Mucosa of rectum (tissue), 2 donors: ENCODE results near the gene ATP6V0D1.
"Not testable (repeated sequence)": the region's sequence is repeated elsewhere in the genome, so short reads cannot be mapped to it uniquely, and the experiment has no call there.

Experiments
- H3K27ac ChIP-seq, 2 donors: one replicate each; pipeline ENCODE4 v1.7.0; 2013; ENCODE audit warnings: inconsistent platforms in 2 of 2, low read depth in 2 of 2, low read length in 2 of 2
- H3K27me3 ChIP-seq, 2 donors: one replicate each; pipeline ENCODE4 v1.7.0; 2013; ENCODE audit warnings: low read length in 2 of 2; ENCODE audit not compliant: control insufficient read depth in 2 of 2, insufficient read depth in 2 of 2
- H3K36me3 ChIP-seq, 2 donors: one replicate each; pipeline ENCODE4 v1.7.0; 2013; ENCODE audit warnings: low read length in 2 of 2; ENCODE audit not compliant: control insufficient read depth in 2 of 2, insufficient read depth in 2 of 2
- H3K4me1 ChIP-seq, 2 donors: one replicate each; pipeline ENCODE4 v1.7.0; 2013; ENCODE audit warnings: low read length in 2 of 2, mild to moderate bottlenecking in 1 of 2; ENCODE audit not compliant: control insufficient read depth in 2 of 2, insufficient read depth in 2 of 2
- H3K4me3 ChIP-seq, 2 donors: one replicate each; pipeline ENCODE4 v1.7.0; 2013; ENCODE audit warnings: low read length in 2 of 2
- H3K9ac ChIP-seq, 2 donors: one replicate each; pipeline ENCODE4 v1.7.0; 2013; ENCODE audit warnings: low read length in 2 of 2, low read depth in 1 of 2, mild to moderate bottlenecking in 1 of 2
- H3K9me3 ChIP-seq, 2 donors: one replicate each; pipeline ENCODE4 v1.7.0; 2013; ENCODE audit warnings: low read length in 2 of 2; ENCODE audit not compliant: control insufficient read depth in 2 of 2
- donor health status: healthy.
- donor health status: Normal muscosa, but diverticular disease.

The ATP6V0D1 gene

DNA sequence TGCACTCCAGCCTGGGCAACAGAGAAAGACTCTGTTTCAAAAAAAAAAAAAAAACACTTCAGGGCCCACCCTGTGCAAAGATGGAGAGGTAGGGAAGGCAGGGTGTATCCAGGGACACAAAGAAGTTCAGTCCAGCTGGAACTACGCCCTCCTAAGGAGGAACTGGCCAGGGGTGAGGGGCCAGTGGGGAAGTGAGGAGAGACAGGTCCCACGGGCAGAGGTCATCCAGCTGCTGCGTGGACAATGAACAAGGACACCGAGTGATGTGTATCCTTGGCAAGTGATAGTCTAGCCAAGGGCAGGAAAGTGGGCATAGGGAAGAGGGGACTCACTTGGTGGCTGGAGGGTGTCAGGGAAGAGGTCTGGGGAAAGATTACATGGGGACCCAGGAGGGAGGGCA lies 38.3 kb upstream of the ATP6V0D1 start:
- peak overlapping the region in 1 of 2 donors; percentile 74 for H3K27ac ChIP-seq
- peaks cover 0 to 10% of the 10 kb centered on the region in 2 donors for H3K4me1 ChIP-seq
- H3K4me3 ChIP-seq, result no peak overlapping the region
- H3K27me3 ChIP-seq, result no peaks in the 10 kb centered on the region
- peak overlapping the region in 1 of 2 donors; percentile 47 for H3K9ac ChIP-seq
- no peaks in the 10 kb centered on the region for H3K9me3 ChIP-seq
- no peaks in the 10 kb centered on the region for H3K36me3 ChIP-seq

DNA sequence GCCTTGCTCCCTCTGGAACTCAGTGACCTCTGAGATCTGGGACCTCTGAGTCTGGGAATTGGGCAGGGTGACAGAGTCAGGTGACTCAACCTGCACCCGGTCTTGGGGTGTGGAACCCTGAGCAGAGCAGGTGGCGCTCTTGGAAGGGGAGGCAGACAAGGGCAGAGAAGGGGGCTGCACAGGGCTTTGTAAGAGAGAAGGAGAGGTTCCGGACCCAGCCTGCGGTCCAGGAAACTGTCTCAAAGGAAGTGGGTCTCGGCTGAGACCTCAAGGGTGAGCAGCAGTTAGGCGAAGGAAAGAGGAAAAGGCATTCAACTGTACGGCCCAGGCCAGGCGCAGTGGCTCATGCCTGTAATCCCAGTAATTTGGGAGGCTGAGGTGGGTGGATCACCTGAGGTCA lies 37.7 kb upstream of the ATP6V0D1 start:
- H3K9me3 ChIP-seq, result no peaks in the 10 kb centered on the region
- peaks cover 0 to 10% of the 10 kb centered on the region in 2 donors for H3K4me1 ChIP-seq
- no peaks in the 10 kb centered on the region for H3K36me3 ChIP-seq
- H3K27ac ChIP-seq, result peak overlapping the region; percentile 25 to 74
- peak overlapping the region in 1 of 2 donors; percentile 37 for H3K4me3 ChIP-seq
- no peaks in the 10 kb centered on the region for H3K27me3 ChIP-seq
- peak overlapping the region in 1 of 2 donors; percentile 47 for H3K9ac ChIP-seq

DNA sequence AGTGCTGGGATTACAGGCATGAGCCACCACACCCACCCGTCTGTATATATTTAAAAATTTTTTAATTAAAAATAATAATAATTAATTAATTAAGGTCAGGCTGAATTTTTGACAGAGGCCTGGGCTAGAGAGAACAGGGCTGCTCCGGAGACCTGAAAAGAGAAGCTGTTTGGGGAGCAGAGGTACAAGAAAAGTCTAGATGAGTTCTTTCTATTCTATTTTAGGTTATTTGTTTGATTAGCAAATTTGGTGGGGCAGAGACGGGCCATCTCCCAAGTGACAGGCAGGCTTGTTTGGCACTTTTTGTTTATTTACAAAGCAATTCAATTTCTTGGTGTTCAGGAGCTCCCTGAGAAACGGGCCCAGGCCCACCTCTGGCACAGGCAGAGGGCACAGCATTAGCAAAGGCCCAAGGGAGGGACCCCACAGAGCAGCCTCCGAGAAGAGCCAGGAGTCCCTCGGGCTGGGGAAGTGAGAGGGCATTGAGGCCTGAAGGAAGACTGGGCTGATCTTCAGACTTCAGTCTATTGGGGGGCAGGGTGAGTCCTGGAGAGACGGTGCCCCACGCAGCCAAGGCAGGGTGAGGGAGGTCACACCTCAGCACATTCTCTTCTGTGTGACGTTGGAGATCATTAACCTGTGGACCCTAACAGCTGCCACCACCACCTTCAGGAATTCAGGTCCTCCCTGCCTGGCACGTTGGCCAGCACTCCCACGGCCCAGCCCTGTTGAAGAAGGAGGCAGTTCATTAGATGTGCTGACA lies 36.9 kb upstream of the ATP6V0D1 start:
- peaks cover 0 to 10% of the 10 kb centered on the region in 2 donors for H3K4me1 ChIP-seq
- H3K36me3 ChIP-seq, result no peaks in the 10 kb centered on the region
- no peak overlapping the region for H3K4me3 ChIP-seq
- H3K27me3 ChIP-seq, result no peaks in the 10 kb centered on the region
- H3K9ac ChIP-seq, result peak overlapping the region in 1 of 2 donors; percentile 5
- peak overlapping the region; percentile 25 to 74 for H3K27ac ChIP-seq
- H3K9me3 ChIP-seq, result no peaks in the 10 kb centered on the region

DNA sequence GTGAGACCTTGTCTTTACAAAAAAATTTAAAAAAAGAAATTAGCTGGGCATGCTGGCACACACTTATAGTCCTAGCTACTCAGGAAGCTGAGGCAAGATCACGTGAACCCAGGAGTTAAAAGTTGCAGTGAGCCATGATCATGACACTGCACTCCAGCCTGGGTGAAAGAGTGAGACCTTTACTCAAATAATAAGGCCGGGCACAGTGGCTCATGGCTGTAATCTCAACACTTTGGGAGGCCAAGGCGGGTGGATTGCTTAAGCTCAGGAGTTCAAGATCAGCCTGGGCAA lies 36.1 kb upstream of the ATP6V0D1 start:
- peaks cover 0 to 10% of the 10 kb centered on the region in 2 donors for H3K4me1 ChIP-seq
- no peak overlapping the region for H3K4me3 ChIP-seq
- H3K9me3 ChIP-seq, result no peaks in the 10 kb centered on the region
- no peaks in the 10 kb centered on the region for H3K27me3 ChIP-seq
- H3K9ac ChIP-seq, result no peak overlapping the region
- H3K27ac ChIP-seq, result peak overlapping the region in 1 of 2 donors; percentile 10
- no peaks in the 10 kb centered on the region for H3K36me3 ChIP-seq

DNA sequence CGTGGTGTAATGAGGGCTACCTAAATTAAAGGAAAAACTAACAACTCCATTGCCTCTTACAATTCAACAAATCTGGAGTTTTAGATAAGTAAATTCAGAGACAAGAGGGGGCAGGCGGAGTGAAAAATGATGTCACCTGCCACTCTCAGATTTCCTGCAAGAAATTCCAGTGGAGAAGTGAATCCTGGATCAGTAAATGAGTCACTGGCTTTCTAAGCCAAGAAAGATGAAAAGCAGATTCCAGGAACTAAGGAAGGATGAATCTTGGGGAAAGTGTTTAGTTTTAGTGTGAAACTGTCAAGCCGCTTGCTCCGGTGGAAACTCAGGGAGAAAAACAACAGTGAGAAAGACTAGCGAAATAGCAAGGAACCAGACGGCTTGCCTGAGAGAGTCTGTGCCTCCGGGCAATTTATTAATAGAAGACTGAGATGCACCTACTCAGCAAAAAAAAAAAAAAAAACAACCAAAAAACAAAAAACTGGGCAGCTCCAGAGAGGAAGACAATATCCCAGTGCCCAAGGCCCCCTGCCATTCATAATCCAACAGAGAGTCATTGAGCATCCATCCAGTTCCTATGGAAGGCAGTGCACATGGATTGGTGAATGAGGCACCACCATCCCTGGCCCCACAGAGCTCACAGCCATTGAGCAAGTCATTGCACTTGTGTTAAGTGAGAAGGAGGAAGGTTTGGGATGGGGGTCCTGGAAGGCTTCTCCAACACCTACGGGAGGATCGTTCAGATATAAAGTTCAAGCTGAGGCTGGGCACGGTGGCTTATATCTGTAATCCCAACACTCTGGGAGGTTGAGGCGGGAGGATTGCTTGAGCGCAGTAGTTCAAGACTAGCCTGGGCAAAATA lies 35.6 kb upstream of the ATP6V0D1 start:
- no peaks in the 10 kb centered on the region for H3K9me3 ChIP-seq
- peak overlapping the region in 1 of 2 donors; percentile 10 for H3K27ac ChIP-seq
- H3K36me3 ChIP-seq, result no peaks in the 10 kb centered on the region
- no peaks in the 10 kb centered on the region for H3K27me3 ChIP-seq
- no peak overlapping the region for H3K4me3 ChIP-seq
- H3K4me1 ChIP-seq, result peaks cover 0 to 10% of the 10 kb centered on the region in 2 donors
- no peak overlapping the region for H3K9ac ChIP-seq

DNA sequence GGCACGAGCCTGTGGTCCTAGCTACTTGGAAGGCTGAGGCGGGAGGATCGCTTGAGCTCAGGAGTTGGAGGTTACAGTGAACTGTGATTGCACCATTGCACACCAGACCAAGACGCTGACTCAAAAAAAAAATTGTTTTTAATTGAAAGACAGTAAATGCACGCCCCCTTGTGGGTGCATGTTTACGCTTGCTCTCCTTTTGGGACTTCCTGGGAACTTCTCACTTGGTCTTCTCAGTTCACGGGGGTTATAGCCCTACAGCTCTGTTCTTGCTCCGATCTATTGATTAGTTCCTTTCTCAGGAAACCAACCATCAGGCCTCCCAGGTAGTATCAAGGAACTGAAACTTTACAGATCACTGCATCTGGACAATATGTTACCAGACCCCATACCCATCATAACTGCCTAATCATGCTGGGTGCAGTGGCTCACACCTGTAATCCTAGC lies 33.4 kb upstream of the ATP6V0D1 start:
- Histone ChIP-seq H3K9ac (no peak overlapping the region), H3K9me3 (no peaks in the 10 kb centered on the region), H3K27ac (no peak overlapping the region), H3K36me3 (no peaks in the 10 kb centered on the region), H3K4me3 (no peak overlapping the region), H3K27me3 (no peaks in the 10 kb centered on the region), H3K4me1 (peaks cover 0 to 2% of the 10 kb centered on the region in 2 donors)

DNA sequence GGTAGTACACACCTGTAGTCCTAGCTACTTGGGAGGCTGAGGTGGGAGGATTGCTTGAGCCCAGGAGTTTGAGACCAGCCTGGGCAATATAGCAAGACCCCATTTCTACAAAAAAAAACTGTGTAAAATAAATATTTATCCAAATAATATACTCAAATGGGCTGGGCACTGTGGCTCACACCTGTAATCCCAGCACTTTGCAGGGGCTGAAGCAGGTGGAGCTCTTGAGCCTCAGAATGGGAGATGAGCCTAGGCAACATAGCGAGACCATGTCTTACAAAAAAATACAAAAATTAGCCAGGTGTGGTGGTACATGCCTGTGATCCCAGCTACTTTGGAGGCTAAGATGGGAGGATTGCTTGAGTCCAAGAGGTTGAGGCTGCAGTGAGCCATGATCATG lies 32.9 kb upstream of the ATP6V0D1 start:
- not testable (repeated sequence) for H3K9me3 ChIP-seq, H3K36me3 ChIP-seq, H3K27me3 ChIP-seq, H3K27ac ChIP-seq, H3K9ac ChIP-seq, H3K4me3 ChIP-seq, H3K4me1 ChIP-seq

DNA sequence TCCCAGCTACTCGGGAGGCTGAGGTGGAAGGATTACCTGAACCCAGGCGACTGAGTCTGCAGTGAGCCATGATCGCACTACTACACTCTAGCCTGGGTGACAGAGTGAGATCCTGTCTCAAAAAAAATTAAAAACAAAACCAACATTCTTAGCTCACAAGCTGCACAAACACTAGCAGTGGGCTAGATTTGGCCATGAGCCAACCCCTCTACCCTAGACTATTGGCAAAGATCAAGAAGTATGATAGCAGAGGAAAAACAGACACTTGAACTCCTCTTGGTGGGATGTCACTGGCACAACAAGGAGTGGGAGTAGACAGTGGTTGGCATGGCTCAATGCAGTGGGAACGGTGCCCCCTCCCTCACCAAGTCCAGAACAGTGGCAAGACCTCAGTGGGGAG lies 28.1 kb upstream of the ATP6V0D1 start:
- H3K4me1 ChIP-seq, result peaks cover 2 to 4% of the 10 kb centered on the region in 2 donors

DNA sequence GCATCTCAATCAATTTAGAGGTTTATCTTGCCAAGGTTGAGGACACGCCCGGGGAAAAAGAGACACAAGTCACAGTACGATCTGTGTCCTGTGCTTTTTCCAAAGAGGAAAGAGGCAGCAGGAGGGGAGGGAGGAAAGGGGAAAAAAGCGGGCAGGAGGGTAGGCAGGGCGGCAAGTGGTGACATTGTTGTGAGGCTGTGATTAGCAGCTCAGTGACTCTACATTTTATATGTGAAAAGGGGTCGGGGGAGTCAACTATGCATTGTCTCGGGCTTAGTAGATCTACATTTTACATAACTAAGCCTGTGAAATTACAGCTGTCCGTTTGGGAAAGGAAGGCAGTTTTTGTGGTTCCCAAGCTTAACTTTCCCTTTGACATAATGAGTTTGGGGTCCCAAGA lies 25.5 kb upstream of the ATP6V0D1 start:
- Histone ChIP-seq H3K4me3 (no peak overlapping the region), H3K4me1 (peaks cover 2 to 4% of the 10 kb centered on the region in 2 donors), H3K9me3 (no peaks in the 10 kb centered on the region), H3K27me3 (no peaks in the 10 kb centered on the region), H3K36me3 (no peaks in the 10 kb centered on the region), H3K9ac (peak overlapping the region in 1 of 2 donors; percentile 14), H3K27ac (no peak overlapping the region)

More for the DNA sequence above, 28.1 kb upstream of the ATP6V0D1 start:
- no peak overlapping the region for H3K4me3 ChIP-seq
- no peak overlapping the region for H3K27ac ChIP-seq
- H3K27me3 ChIP-seq, result no peaks in the 10 kb centered on the region
- H3K36me3 ChIP-seq, result no peaks in the 10 kb centered on the region
- no peaks in the 10 kb centered on the region for H3K9me3 ChIP-seq
- no peak overlapping the region for H3K9ac ChIP-seq
